ENCODE measurements around the gene ADGRV1.

GRCh38 chr5:90740244-90740799 lies 181.7 kb downstream of the ADGRV1 start:
- TF ChIP-seq CTCF (IDR thresholded peaks at IDR 0.05) (no peak), POLR2A (IDR thresholded peaks at IDR 0.05) (no peak)

All from thyroid gland (tissue), 4 donors.